CD4-positive, alpha-beta T cell treated with Interleukin-15 for 4 hours (primary cell): ENCODE results near the gene KRT86.

Source experiments
- DNase-seq: peaks from one replicate; pipeline ENCODE4 v3.0.0-alpha.2; 2020; ENCODE audit warnings: low spot score

The KRT86 gene

GRCh38 chr12:52274521-52275120 lies at the start of gene KRT86:
TSS of gene KRT86 (plus strand) at chr12:52274645. CDS start at chr12:52301917, 27,272 bp downstream.
- no peak for DNase-seq

GRCh38 chr12:52225752-52226151 lies 48.7 kb upstream of the KRT86 start:
- no peak for DNase-seq

GRCh38 chr12:52226446-52226845 lies 48.0 kb upstream of the KRT86 start:
- DNase-seq, result no peak

GRCh38 chr12:52227606-52228166 lies 46.8 kb upstream of the KRT86 start:
- no peak for DNase-seq

GRCh38 chr12:52228366-52228765 lies 46.1 kb upstream of the KRT86 start:
- DNase-seq, result no peak

- no peak for DNase-seq
Observed at GRCh38 chr12:52228931-52229330, 45.5 kb upstream of the KRT86 start.

GRCh38 chr12:52229836-52230343 lies 44.6 kb upstream of the KRT86 start:
- no peak for DNase-seq

GRCh38 chr12:52230364-52231281 lies 43.8 kb upstream of the KRT86 start:
- no peak for DNase-seq

- DNase-seq, result no peak
Observed at GRCh38 chr12:52231305-52232202, 42.9 kb upstream of the KRT86 start.

- DNase-seq, result no peak
Observed at GRCh38 chr12:52232203-52232673, 42.2 kb upstream of the KRT86 start.

- no peak for DNase-seq
Observed at GRCh38 chr12:52232674-52233461, 41.6 kb upstream of the KRT86 start, which contains the start of gene KRT7. TSS of gene KRT7 (plus strand) at chr12:52233243. CDS start at chr12:52233297, 54 bp downstream.

- DNase-seq, result no peak
Observed at GRCh38 chr12:52233462-52234207, 40.8 kb upstream of the KRT86 start.

GRCh38 chr12:52234223-52234810 lies 40.1 kb upstream of the KRT86 start:
- DNase-seq, result no peak

GRCh38 chr12:52235001-52235764 lies 39.3 kb upstream of the KRT86 start:
- DNase-seq, result no peak

GRCh38 chr12:52235822-52236361 lies 38.6 kb upstream of the KRT86 start:
- DNase-seq, result no peak

GRCh38 chr12:52236386-52237050 lies 37.9 kb upstream of the KRT86 start:
- no peak for DNase-seq

GRCh38 chr12:52238207-52238840 lies 36.1 kb upstream of the KRT86 start:
- DNase-seq, result no peak
